CD4-positive, alpha-beta T cell treated with Interleukin-6 at 100 ng/mL for 8 hours (primary cell): Measurements from ENCODE around the gene KRT71.

Experiments used
- DNase-seq: peaks from one replicate; pipeline ENCODE4 v3.0.0-alpha.2; 2020; ENCODE audit warnings: mixed read lengths, low spot score

Gene KRT71

GRCh38 chr12:52496054-52496453 lies 56.9 kb downstream of the KRT71 start:
- no peak for DNase-seq

- DNase-seq = no peak
Observed at GRCh38 chr12:52495389-52495788, 57.6 kb downstream of the KRT71 start.

- DNase-seq = no peak
Observed at GRCh38 chr12:52494518-52494917, 58.4 kb downstream of the KRT71 start.

GRCh38 chr12:52494100-52494499 lies 58.8 kb downstream of the KRT71 start:
- DNase-seq = no peak
